Measurements from ENCODE around the gene ENKD1.
"Not testable (repeated sequence)": the region's sequence is repeated elsewhere in the genome, so short reads cannot be mapped to it uniquely, and the experiment has no call there.

ENKD1 gene

GRCh38 chr16:67707210-67707609, 40.7 kb upstream of the ENKD1 start:
- Histone ChIP-seq H3K9me3 (ENCODE audit: low read depth, low read length) (no peaks in the 10 kb centered on the region), H3K27ac (no peak overlapping the region), H3K36me3 (ENCODE audit: insufficient read depth, low read length) (no peaks in the 10 kb centered on the region), H3K4me3 (no peak overlapping the region), H3K9ac (ENCODE audit: insufficient read length) (no peak overlapping the region)
- DNase-seq (ENCODE audit: low read depth, low spot score) = no peak
- TF ChIP-seq POLR2AphosphoS5 (IDR thresholded peaks at IDR 0.05; ENCODE audit: borderline replicate concordance, low read depth, low read length) (no peak), EZH2 (IDR thresholded peaks at IDR 0.05) (no peak), FOXP2 (optimal IDR thresholded peaks at IDR 0.05; ENCODE audit: control extremely low read depth, extremely low read length, insufficient read depth) (no peak)

DNA sequence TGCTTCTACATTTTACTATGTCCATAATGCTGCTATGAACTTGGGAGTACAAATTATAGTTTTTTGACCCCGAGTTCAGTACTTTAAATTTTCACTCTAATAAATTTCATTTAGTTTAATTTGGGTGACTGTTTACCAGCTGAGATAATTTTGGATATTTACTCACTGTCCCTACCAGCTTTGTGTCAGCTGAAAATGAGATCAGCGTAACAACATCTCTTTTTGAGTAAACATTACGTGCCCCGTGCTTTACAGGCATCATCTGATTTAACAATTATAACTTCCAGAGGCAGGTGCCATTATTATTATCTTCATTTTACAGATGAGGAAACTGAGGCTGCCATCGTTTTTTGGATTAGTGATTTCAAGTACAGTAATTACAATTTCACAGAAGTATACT, 37.6 kb upstream of the ENKD1 start:
- Histone ChIP-seq H3K9me3 (ENCODE audit: low read depth, low read length) (no peaks in the 10 kb centered on the region), H3K9ac (ENCODE audit: insufficient read length) (no peak overlapping the region), H3K27ac (no peak overlapping the region), H3K36me3 (ENCODE audit: insufficient read depth, low read length) (no peaks in the 10 kb centered on the region), H3K4me3 (no peak overlapping the region)
- DNase-seq (ENCODE audit: low read depth, low spot score) = no peak
- no peak for TF ChIP-seq POLR2AphosphoS5 (IDR thresholded peaks at IDR 0.05; ENCODE audit: borderline replicate concordance, low read depth, low read length)
- no peak for TF ChIP-seq FOXP2 (optimal IDR thresholded peaks at IDR 0.05; ENCODE audit: control extremely low read depth, extremely low read length, insufficient read depth)
- TF ChIP-seq EZH2 (IDR thresholded peaks at IDR 0.05) = no peak

- no peak for TF ChIP-seq FOXP2 (optimal IDR thresholded peaks at IDR 0.05; ENCODE audit: control extremely low read depth, extremely low read length, insufficient read depth)
- TF ChIP-seq POLR2AphosphoS5 (IDR thresholded peaks at IDR 0.05; ENCODE audit: borderline replicate concordance, low read depth, low read length) = no peak
- no peak for TF ChIP-seq EZH2 (IDR thresholded peaks at IDR 0.05)
- Histone ChIP-seq H3K9me3 (ENCODE audit: low read depth, low read length) (no peaks in the 10 kb centered on the region), H3K9ac (ENCODE audit: insufficient read length) (no peak overlapping the region), H3K36me3 (ENCODE audit: insufficient read depth, low read length) (no peaks in the 10 kb centered on the region), H3K27ac (no peak overlapping the region), H3K4me3 (no peak overlapping the region)
- no peak for DNase-seq (ENCODE audit: low read depth, low spot score)
Observed at GRCh38 chr16:67703626-67704025, 37.1 kb upstream of the ENKD1 start.

- no peak for TF ChIP-seq FOXP2 (optimal IDR thresholded peaks at IDR 0.05; ENCODE audit: control extremely low read depth, extremely low read length, insufficient read depth)
- TF ChIP-seq POLR2AphosphoS5 (IDR thresholded peaks at IDR 0.05; ENCODE audit: borderline replicate concordance, low read depth, low read length) = no peak
- no peak for TF ChIP-seq EZH2 (IDR thresholded peaks at IDR 0.05)
- Histone ChIP-seq H3K9me3 (ENCODE audit: low read depth, low read length) (no peaks in the 10 kb centered on the region), H3K9ac (ENCODE audit: insufficient read length) (no peak overlapping the region), H3K4me3 (no peak overlapping the region), H3K27ac (no peak overlapping the region), H3K36me3 (ENCODE audit: insufficient read depth, low read length) (no peaks in the 10 kb centered on the region)
- no peak for DNase-seq (ENCODE audit: low read depth, low spot score)
Observed at GRCh38 chr16:67702130-67702529, 35.6 kb upstream of the ENKD1 start.

DNA sequence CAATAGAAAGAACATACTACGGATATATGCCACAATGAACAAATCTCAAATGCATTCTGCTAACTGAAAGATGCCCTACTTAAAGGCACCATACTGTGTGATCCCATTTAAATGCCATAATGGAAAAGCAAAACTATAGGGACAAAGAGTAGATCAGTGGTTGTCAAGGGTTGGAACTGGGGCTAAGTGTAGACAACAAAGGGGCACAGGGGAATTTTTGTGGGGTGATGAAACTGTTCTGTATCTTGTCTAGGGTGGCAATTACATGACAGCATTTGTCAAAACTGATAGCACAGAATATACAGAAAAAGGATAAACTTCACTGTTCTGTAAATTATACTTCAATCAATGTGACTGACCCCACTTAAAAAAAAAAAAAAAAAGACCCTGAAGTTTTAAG, 34.9 kb upstream of the ENKD1 start:
- no peak for DNase-seq (ENCODE audit: low read depth, low spot score)
- TF ChIP-seq POLR2AphosphoS5 (IDR thresholded peaks at IDR 0.05; ENCODE audit: borderline replicate concordance, low read depth, low read length) (no peak), EZH2 (IDR thresholded peaks at IDR 0.05) (no peak), FOXP2 (optimal IDR thresholded peaks at IDR 0.05; ENCODE audit: control extremely low read depth, extremely low read length, insufficient read depth) (no peak)
- Histone ChIP-seq H3K9ac (ENCODE audit: insufficient read length) (no peak overlapping the region), H3K9me3 (ENCODE audit: low read depth, low read length) (no peaks in the 10 kb centered on the region), H3K27ac (no peak overlapping the region), H3K36me3 (ENCODE audit: insufficient read depth, low read length) (no peaks in the 10 kb centered on the region), H3K4me3 (no peak overlapping the region)

GRCh38 chr16:67699265-67699664, 32.7 kb upstream of the ENKD1 start:
- no peak overlapping the region for H3K9ac ChIP-seq (ENCODE audit: insufficient read length)
- no peak overlapping the region for H3K27ac ChIP-seq
- TF ChIP-seq EZH2 (IDR thresholded peaks at IDR 0.05) (no peak), POLR2AphosphoS5 (IDR thresholded peaks at IDR 0.05; ENCODE audit: borderline replicate concordance, low read depth, low read length) (no peak), FOXP2 (optimal IDR thresholded peaks at IDR 0.05; ENCODE audit: control extremely low read depth, extremely low read length, insufficient read depth) (no peak)
- H3K36me3 ChIP-seq (ENCODE audit: insufficient read depth, low read length) = no peaks in the 10 kb centered on the region
- no peak for DNase-seq (ENCODE audit: low read depth, low spot score)
- no peaks in the 10 kb centered on the region for H3K9me3 ChIP-seq (ENCODE audit: low read depth, low read length)
- H3K4me3 ChIP-seq = no peak overlapping the region

GRCh38 chr16:67697422-67698185, 31.1 kb upstream of the ENKD1 start:
- no peak overlapping the region for H3K27ac ChIP-seq
- no peaks in the 10 kb centered on the region for H3K9me3 ChIP-seq (ENCODE audit: low read depth, low read length)
- no peak for DNase-seq (ENCODE audit: low read depth, low spot score)
- H3K36me3 ChIP-seq (ENCODE audit: insufficient read depth, low read length) = no peaks in the 10 kb centered on the region
- no peak overlapping the region for H3K4me3 ChIP-seq
- TF ChIP-seq FOXP2 (optimal IDR thresholded peaks at IDR 0.05; ENCODE audit: control extremely low read depth, extremely low read length, insufficient read depth) = no peak
- no peak for TF ChIP-seq EZH2 (IDR thresholded peaks at IDR 0.05)
- no peak for TF ChIP-seq POLR2AphosphoS5 (IDR thresholded peaks at IDR 0.05; ENCODE audit: borderline replicate concordance, low read depth, low read length)
- no peak overlapping the region for H3K9ac ChIP-seq (ENCODE audit: insufficient read length)

GRCh38 chr16:67694611-67695010, 28.1 kb upstream of the ENKD1 start:
- TF ChIP-seq POLR2AphosphoS5 (IDR thresholded peaks at IDR 0.05; ENCODE audit: borderline replicate concordance, low read depth, low read length) (no peak), EZH2 (IDR thresholded peaks at IDR 0.05) (no peak), FOXP2 (optimal IDR thresholded peaks at IDR 0.05; ENCODE audit: control extremely low read depth, extremely low read length, insufficient read depth) (no peak)
- DNase-seq (ENCODE audit: low read depth, low spot score) = no peak
- Histone ChIP-seq H3K9ac (ENCODE audit: insufficient read length) (no peak overlapping the region), H3K36me3 (ENCODE audit: insufficient read depth, low read length) (no peaks in the 10 kb centered on the region), H3K9me3 (ENCODE audit: low read depth, low read length) (no peaks in the 10 kb centered on the region), H3K4me3 (no peak overlapping the region), H3K27ac (no peak overlapping the region)

GRCh38 chr16:67693517-67694285, 27.2 kb upstream of the ENKD1 start:
- H3K4me3 ChIP-seq; H3K9me3 ChIP-seq (ENCODE audit: low read depth, low read length); H3K27ac ChIP-seq; H3K9ac ChIP-seq (ENCODE audit: insufficient read length); H3K36me3 ChIP-seq (ENCODE audit: insufficient read depth, low read length); DNase-seq (ENCODE audit: low read depth, low spot score): not testable (repeated sequence)

Measured in SK-N-MC (cell line).